Measurements from ENCODE around the gene CYBA. TPM values are rescaled to one million over a fixed set of nuclear protein-coding genes. Genes with fewer than 3 reads are reported as not detected.

Gene CYBA
- total and polyA plus RNA-seq, 10 of the 15 experiments (the other 5 are each of a cell fraction or from before 2014, with no cell fraction given): 0.55 to 598 (median 258) TPM

GRCh38 chr16:88662222-88662842 lies 11.5 kb upstream of the CYBA start (continued):
- TF ChIP-seq CUX1 (IDR thresholded peaks at IDR 0.05; ENCODE audit: insufficient replicate concordance, low read depth, low read length): peak; percentile 41
- no peak for TF ChIP-seq YY1 (IDR thresholded peaks at IDR 0.05; ENCODE audit: low read depth, low read length)
- TF ChIP-seq EGR1 (IDR thresholded peaks at IDR 0.05; ENCODE audit: borderline replicate concordance in 1 of 2, low read depth in 2 of 2, low read length in 2 of 2): peak in 1 of 2 experiments; percentile 40; a peak in 1 of 3 replicates
- peak; percentile 26; the same call in 1 of the 2 replicates for TF ChIP-seq RUNX3 (IDR thresholded peaks at IDR 0.05; ENCODE audit: low read length)
- TF ChIP-seq TCF12 (IDR thresholded peaks at IDR 0.05; ENCODE audit: low read depth, low read length): 0 out of 2 replicates have a peak, but pooled peaks have one; percentile 59

- ATAC-seq: no peak
- RAD21 ChIA-PET (ENCODE audit: unreplicated experiment): no interaction called here
- no peaks in the 10 kb centered on the region for H3K9me3 ChIP-seq (replicated peaks; ENCODE audit: control insufficient read depth, insufficient read depth, low read length)
- H3K4me2 ChIP-seq (ENCODE audit: control insufficient read depth, insufficient read depth): peak overlapping the region; percentile 71
- H3K27ac ChIP-seq (ENCODE audit: control insufficient read depth, insufficient read depth): peak overlapping the region; percentile 28; the same call in 1 of the 2 replicates
- peaks cover 6 to 10% of the 10 kb centered on the region in 2 experiments; a peak in 3 of 4 replicates for H3K36me3 ChIP-seq (ENCODE audit: control insufficient read depth in 2 of 2, insufficient read depth in 2 of 2, low read length in 1 of 2)
- H4K20me1 ChIP-seq (ENCODE audit: control insufficient read depth, insufficient read depth): no peaks in the 10 kb centered on the region
- CTCF ChIA-PET: interaction anchor here (0.7 to 1.2 kb wide), 3 partner anchors 9 to 145 kb away, joined by 3 read pairs; no protein-coding TSS in a partner anchor
- intact Hi-C loops (cut with micrococcal nuclease; ENCODE audit: unreplicated experiment) (no loop called here), in situ Hi-C loops (cut with MboI) (no loop called here)
- DNase-seq (ENCODE audit: low read depth, low spot score): no peak
- peak overlapping the region; percentile 2; the same call in 1 of the 2 replicates for H3K9ac ChIP-seq (ENCODE audit: control insufficient read depth, insufficient read depth, low read length)
- peaks cover 6% of the 10 kb centered on the region; the same call in 1 of the 2 replicates for H3K4me1 ChIP-seq (ENCODE audit: control insufficient read depth, insufficient read depth, low read length)
- no peak overlapping the region for H2AFZ ChIP-seq (ENCODE audit: control insufficient read depth, low read depth, low read length)
- peak overlapping the region; percentile 55; the same call in 1 of the 2 replicates for H3K4me3 ChIP-seq
- no peak for FAIRE-seq
- H3K27me3 ChIP-seq (replicated peaks in 1 of 2; ENCODE audit: control insufficient read depth in 2 of 2, insufficient read depth in 2 of 2, low read length in 1 of 2): no peaks in the 10 kb centered on the region
- POLR2A ChIA-PET: interaction anchor here (0.6 to 2.4 kb wide), 2 partner anchors 30 to 40 kb away, joined by 3 to 6 read pairs; no protein-coding TSS in a partner anchor
- H3K79me2 ChIP-seq (ENCODE audit: control insufficient read depth, insufficient read depth, low read length): peaks cover 47% of the 10 kb centered on the region
- BruUV-seq (replicated peaks): no TSS peak
- SMC1A ChIA-PET (ENCODE audit: uncharacterized antibody, unreplicated experiment): interaction anchor here (0.9 kb wide), 1 partner anchor 25 kb away, joined by 4 read pairs; no protein-coding TSS in a partner anchor
- 78% methylated on average over 10 of the region's 10 CpGs for WGBS (ENCODE audit: insufficient coverage, insufficient replicate concordance, low lambda C conversion rate, missing lambda C conversion rate)
- TF ChIP-seq ZNF217 (IDR thresholded peaks at IDR 0.05) (no peak), MLLT1 (IDR thresholded peaks at IDR 0.05) (peak; percentile 48; the same call in 1 of the 2 replicates)
Observed at GRCh38 chr16:88661468-88661867, 10.6 kb upstream of the CYBA start.

All from GM12878 (cell line).